K562 (cell line): ENCODE measurements around the gene ABCF3. TPM values are rescaled to one million over a fixed set of nuclear protein-coding genes. Genes with fewer than 3 reads are reported as not detected.

Experiments used
- DDX20 ChIP-seq: fragments of 450-650 bp; IDR thresholded peaks from 2 replicates; pipeline ENCODE4 v1.6.1; 2016; ENCODE audit warnings: missing genetic modification characterization, low read depth, mild to moderate bottlenecking, missing compliant biosample characterization, moderate library complexity
- E2F6 ChIP-seq, 2 experiments: IDR thresholded peaks; 2 replicates each; pipeline ENCODE4 v1.6.1; 2011; ENCODE audit warnings: borderline replicate concordance in 1 of 2, control low read depth in 1 of 2, low read depth in 1 of 2, low read length in 1 of 2, mild to moderate bottlenecking in 1 of 2, mixed read lengths in 1 of 2, moderate library complexity in 1 of 2; ENCODE audit not compliant: insufficient read depth in 1 of 2, insufficient read length in 1 of 2, poor library complexity in 1 of 2, severe bottlenecking in 1 of 2; ENCODE audit errors: extremely low read depth in 1 of 2
- HDAC8 ChIP-seq: fragments of 450-650 bp; IDR thresholded peaks from 2 replicates; pipeline ENCODE4 v1.6.1; 2016; ENCODE audit warnings: mild to moderate bottlenecking, missing genetic modification characterization, moderate library complexity, missing compliant biosample characterization
- KLF6 ChIP-seq: fragments of 250-450 bp; sonication (Bioruptor Pico); IDR thresholded peaks from 2 replicates; pipeline ENCODE4 v1.4.0; 2020; ENCODE audit warnings: mild to moderate bottlenecking, moderate library complexity, borderline replicate concordance
- PHF21A ChIP-seq: fragments of 450-650 bp; IDR thresholded peaks from 2 replicates; pipeline ENCODE4 v1.6.1; 2017; ENCODE audit warnings: low read depth, borderline replicate concordance
- SIRT6 ChIP-seq: IDR thresholded peaks from one replicate; pipeline ENCODE4 v1.6.1; 2012; ENCODE audit warnings: low read depth, mild to moderate bottlenecking, control low read depth, inconsistent platforms, low read length, moderate library complexity
- SRF ChIP-seq, 2 experiments: fragments of 250-450, 450-650 bp in 1 of 2; sonication (Bioruptor Pico) in 1 of 2; sonication (generic) in 1 of 2; formaldehyde crosslinking; IDR thresholded peaks; 2 replicates each; pipeline versions ENCODE4 v1.5.0 to v1.5.1; 2020 to 2022; ENCODE audit warnings: mild to moderate bottlenecking in 1 of 2, missing genetic modification reagents in 1 of 2
- SRSF9 ChIP-seq: fragments of 200-400 bp; formaldehyde crosslinking; IDR thresholded peaks from 2 replicates; pipeline ENCODE4 v1.6.1; 2017; ENCODE audit warnings: low read depth, low read length, borderline replicate concordance
- ZBTB5 ChIP-seq: fragments of 450-650 bp; IDR thresholded peaks from 2 replicates; pipeline ENCODE4 v1.6.1; 2017; ENCODE audit warnings: antibody characterized with exemption
- ZC3H11A ChIP-seq: IDR thresholded peaks from 2 replicates; pipeline ENCODE4 v1.6.1; 2012; ENCODE audit warnings: low read depth, low read length, improper control_type of control experiment
- ZNF586 ChIP-seq: fragments of 450-650 bp; formaldehyde crosslinking; conservative IDR thresholded peaks from 2 replicates; pipeline ENCODE4 v1.4.0; 2020; ENCODE audit warnings: mild to moderate bottlenecking, moderate library complexity
- ZNF644 ChIP-seq: fragments of 200-800 bp; sonication (Bioruptor generic); IDR thresholded peaks from 2 replicates; pipeline ENCODE4 v1.6.1; 2016; ENCODE audit warnings: low read depth, missing genetic modification characterization, missing compliant biosample characterization
- polyA plus RNA-seq, 8 experiments: library from polyadenylated mRNA; depleted of rRNA in 4 of 8; stranded (reverse) in 5 of 8; unstranded in 3 of 8; fragments of >200 nt; fragmentation: Nextera tagmentation in 2 of 8; fragmentation: Illumina TruSeq in 1 of 8; extraction: Ambion mirVana in 2 of 8; extraction: Trizol in 1 of 8; gene quantifications; 2 replicates each; pipeline versions ENCODE4 v1.2.1 to v1.2.3, GENCODE V29; 2011 to 2014; ENCODE audit warnings: inconsistent platforms in 1 of 8, missing spikeins in 1 of 8
- total RNA-seq, 7 experiments: library from RNA; depleted of rRNA in 6 of 7; stranded (reverse); fragments of >200 nt in 6 of 7; fragmentation: Illumina TruSeq in 2 of 7; extraction: Trizol in 2 of 7; gene quantifications; 2 replicates each; pipeline versions ENCODE4 v1.2.1 to v1.2.3, GENCODE V29; 2011 to 2021; ENCODE audit warnings: low replicate concordance in 1 of 7
- TF ChIP-seq, protein P1 (sequence below), 2 experiments: fragments of 450-650 bp in 1 of 2; IDR thresholded peaks; 2 replicates each; pipeline ENCODE4 v1.6.1; 2011 to 2017; ENCODE audit warnings: low read depth in 2 of 2, antibody characterized with exemption in 1 of 2, borderline replicate concordance in 1 of 2, low read length in 1 of 2, mild to moderate bottlenecking in 1 of 2, mixed read lengths in 1 of 2; ENCODE audit not compliant: control insufficient read depth in 1 of 2
- TF ChIP-seq, protein P2 (sequence below): fragments of 250-450 bp; sonication (Bioruptor Pico); IDR thresholded peaks from 2 replicates; pipeline ENCODE4 v1.5.1; 2021; ENCODE audit warnings: mild to moderate bottlenecking
- TF ChIP-seq, protein P3 (sequence below): sonication (generic); formaldehyde crosslinking; IDR thresholded peaks from 2 replicates; pipeline ENCODE4 v1.8.1; 2023; ENCODE audit warnings: mild to moderate bottlenecking, missing genetic modification reagents

ABCF3 gene
- total and polyA plus RNA-seq, 9 of the 15 experiments (the other 6 are each of a cell fraction or from before 2014, with no cell fraction given): 6.7 to 77.9 (median 45.1) TPM

GRCh38 chr3:184185461-184186183 is 377 bp upstream of the ABCF3 start (continued):
- TF ChIP-seq, protein P1, sequence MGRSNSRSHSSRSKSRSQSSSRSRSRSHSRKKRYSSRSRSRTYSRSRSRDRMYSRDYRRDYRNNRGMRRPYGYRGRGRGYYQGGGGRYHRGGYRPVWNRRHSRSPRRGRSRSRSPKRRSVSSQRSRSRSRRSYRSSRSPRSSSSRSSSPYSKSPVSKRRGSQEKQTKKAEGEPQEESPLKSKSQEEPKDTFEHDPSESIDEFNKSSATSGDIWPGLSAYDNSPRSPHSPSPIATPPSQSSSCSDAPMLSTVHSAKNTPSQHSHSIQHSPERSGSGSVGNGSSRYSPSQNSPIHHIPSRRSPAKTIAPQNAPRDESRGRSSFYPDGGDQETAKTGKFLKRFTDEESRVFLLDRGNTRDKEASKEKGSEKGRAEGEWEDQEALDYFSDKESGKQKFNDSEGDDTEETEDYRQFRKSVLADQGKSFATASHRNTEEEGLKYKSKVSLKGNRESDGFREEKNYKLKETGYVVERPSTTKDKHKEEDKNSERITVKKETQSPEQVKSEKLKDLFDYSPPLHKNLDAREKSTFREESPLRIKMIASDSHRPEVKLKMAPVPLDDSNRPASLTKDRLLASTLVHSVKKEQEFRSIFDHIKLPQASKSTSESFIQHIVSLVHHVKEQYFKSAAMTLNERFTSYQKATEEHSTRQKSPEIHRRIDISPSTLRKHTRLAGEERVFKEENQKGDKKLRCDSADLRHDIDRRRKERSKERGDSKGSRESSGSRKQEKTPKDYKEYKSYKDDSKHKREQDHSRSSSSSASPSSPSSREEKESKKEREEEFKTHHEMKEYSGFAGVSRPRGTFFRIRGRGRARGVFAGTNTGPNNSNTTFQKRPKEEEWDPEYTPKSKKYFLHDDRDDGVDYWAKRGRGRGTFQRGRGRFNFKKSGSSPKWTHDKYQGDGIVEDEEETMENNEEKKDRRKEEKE (IDR thresholded peaks at IDR 0.05; ENCODE audit: borderline replicate concordance in 1 of 2, control insufficient read depth in 1 of 2, low read depth in 2 of 2, low read length in 1 of 2): no peak
- TF ChIP-seq KLF6 (no peak), ZC3H11A (no peak; the same call in 1 of the 2 replicates), ZNF586 (CRISPR knock-in tag) (no peak), SIRT6 (no peak), DDX20 (tag) (no peak), SRF (CRISPR knock-in tag; IDR thresholded peaks at IDR 0.05) (peak in 1 of 2 experiments; percentile 44; a peak in 3 of 4 replicates), ZNF644 (no peak), ZBTB5 (no peak), HDAC8 (tag) (0 out of 2 replicates have a peak, but pooled peaks have one; percentile 73), SRSF9 (no peak), PHF21A (0 out of 2 replicates have a peak, but pooled peaks have one; percentile 39), E2F6 (IDR thresholded peaks at IDR 0.05; ENCODE audit: borderline replicate concordance in 1 of 2, extremely low read depth in 1 of 2, insufficient read depth in 1 of 2, insufficient read length in 1 of 2, low read depth in 1 of 2, low read length in 1 of 2, poor library complexity in 1 of 2, severe bottlenecking in 1 of 2) (peak; percentile 91 to 97)
- TF ChIP-seq, protein P2, sequence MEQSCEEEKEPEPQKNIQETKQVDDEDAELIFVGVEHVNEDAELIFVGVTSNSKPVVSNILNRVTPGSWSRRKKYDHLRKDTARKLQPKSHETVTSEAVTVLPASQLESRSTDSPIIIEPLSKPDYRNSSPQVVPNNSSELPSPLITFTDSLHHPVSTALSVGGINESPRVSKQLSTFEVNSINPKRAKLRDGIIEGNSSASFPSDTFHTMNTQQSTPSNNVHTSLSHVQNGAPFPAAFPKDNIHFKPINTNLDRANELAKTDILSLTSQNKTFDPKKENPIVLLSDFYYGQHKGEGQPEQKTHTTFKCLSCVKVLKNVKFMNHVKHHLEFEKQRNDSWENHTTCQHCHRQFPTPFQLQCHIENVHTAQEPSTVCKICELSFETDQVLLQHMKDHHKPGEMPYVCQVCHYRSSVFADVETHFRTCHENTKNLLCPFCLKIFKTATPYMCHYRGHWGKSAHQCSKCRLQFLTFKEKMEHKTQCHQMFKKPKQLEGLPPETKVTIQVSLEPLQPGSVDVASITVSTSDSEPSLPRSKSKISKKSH (CRISPR knock-in tag): no peak
- TF ChIP-seq, protein P3, sequence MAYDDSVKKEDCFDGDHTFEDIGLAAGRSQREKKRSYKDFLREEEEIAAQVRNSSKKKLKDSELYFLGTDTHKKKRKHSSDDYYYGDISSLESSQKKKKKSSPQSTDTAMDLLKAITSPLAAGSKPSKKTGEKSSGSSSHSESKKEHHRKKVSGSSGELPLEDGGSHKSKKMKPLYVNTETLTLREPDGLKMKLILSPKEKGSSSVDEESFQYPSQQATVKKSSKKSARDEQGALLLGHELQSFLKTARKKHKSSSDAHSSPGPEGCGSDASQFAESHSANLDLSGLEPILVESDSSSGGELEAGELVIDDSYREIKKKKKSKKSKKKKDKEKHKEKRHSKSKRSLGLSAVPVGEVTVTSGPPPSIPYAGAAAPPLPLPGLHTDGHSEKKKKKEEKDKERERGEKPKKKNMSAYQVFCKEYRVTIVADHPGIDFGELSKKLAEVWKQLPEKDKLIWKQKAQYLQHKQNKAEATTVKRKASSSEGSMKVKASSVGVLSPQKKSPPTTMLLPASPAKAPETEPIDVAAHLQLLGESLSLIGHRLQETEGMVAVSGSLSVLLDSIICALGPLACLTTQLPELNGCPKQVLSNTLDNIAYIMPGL (CRISPR knock-in tag): peak; percentile 79; the same call in 1 of the 2 replicates
